GM23338 (cell line): Measurements from ENCODE around the gene UBA6. TPM values are rescaled to one million over a fixed set of nuclear protein-coding genes. Genes with fewer than 3 reads are reported as not detected.

ENCODE experiments used
- EZH2phosphoT487 ChIP-seq: fragments of 200-600 bp; sonication (generic); IDR thresholded peaks from one replicate; pipeline ENCODE4 v1.8.1; 2018; ENCODE audit warnings: antibody characterized with exemption; ENCODE audit not compliant: unreplicated experiment
- NANOG ChIP-seq: IDR thresholded peaks from 2 replicates; pipeline ENCODE4 v1.6.1; 2016; ENCODE audit warnings: antibody characterized with exemption, borderline replicate concordance
- polyA plus RNA-seq: library from polyadenylated mRNA; unstranded; fragments of >200 nt; fragmentation: Nextera tagmentation; extraction: Ambion mirVana; gene quantifications from 2 replicates; pipeline ENCODE4 v1.2.1, GENCODE V29; 2016
- total RNA-seq: library from RNA; depleted of rRNA; stranded (reverse); fragments of >200 nt; shearing (Covaris generic); gene quantifications from 2 replicates; pipeline ENCODE4 v1.2.3, GENCODE V29; 2014
- TF ChIP-seq, protein P1 (sequence below): fragments of 250-450 bp; sonication (Bioruptor Pico); IDR thresholded peaks from 2 replicates; pipeline ENCODE4 v1.5.0; 2020; ENCODE audit warnings: mild to moderate bottlenecking, moderate library complexity
- TF ChIP-seq, protein P2 (sequence below): IDR thresholded peaks from one replicate; pipeline ENCODE4 v1.6.1; 2018; ENCODE audit warnings: antibody characterized with exemption; ENCODE audit not compliant: unreplicated experiment
- TF ChIP-seq, protein P3 (sequence below): IDR thresholded peaks from 2 replicates; pipeline ENCODE4 v1.6.1; 2016; ENCODE audit warnings: antibody characterized with exemption

UBA6 gene
- total and polyA plus RNA-seq, 2 experiments from 2014 or later = 17.6 to 77.3 TPM

DNA sequence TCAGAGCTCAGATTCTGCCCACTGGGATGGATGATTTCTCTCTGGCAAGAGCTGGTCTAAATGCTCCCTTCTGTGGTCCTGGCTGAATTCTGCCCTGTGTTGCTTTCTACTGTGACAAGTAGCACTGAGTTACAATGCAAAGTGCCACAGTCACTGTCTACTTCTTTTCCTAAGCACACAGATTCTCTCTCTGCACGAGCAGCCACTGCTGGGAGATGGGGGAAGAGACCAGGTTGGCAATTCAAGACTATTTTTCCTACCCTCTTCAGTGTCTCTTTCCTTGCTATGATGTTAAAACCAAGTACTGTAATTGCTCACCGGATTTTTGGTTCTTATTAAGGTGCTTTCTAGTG lies 97.0 kb downstream of the UBA6 start (continued):
- TF ChIP-seq, protein P1, sequence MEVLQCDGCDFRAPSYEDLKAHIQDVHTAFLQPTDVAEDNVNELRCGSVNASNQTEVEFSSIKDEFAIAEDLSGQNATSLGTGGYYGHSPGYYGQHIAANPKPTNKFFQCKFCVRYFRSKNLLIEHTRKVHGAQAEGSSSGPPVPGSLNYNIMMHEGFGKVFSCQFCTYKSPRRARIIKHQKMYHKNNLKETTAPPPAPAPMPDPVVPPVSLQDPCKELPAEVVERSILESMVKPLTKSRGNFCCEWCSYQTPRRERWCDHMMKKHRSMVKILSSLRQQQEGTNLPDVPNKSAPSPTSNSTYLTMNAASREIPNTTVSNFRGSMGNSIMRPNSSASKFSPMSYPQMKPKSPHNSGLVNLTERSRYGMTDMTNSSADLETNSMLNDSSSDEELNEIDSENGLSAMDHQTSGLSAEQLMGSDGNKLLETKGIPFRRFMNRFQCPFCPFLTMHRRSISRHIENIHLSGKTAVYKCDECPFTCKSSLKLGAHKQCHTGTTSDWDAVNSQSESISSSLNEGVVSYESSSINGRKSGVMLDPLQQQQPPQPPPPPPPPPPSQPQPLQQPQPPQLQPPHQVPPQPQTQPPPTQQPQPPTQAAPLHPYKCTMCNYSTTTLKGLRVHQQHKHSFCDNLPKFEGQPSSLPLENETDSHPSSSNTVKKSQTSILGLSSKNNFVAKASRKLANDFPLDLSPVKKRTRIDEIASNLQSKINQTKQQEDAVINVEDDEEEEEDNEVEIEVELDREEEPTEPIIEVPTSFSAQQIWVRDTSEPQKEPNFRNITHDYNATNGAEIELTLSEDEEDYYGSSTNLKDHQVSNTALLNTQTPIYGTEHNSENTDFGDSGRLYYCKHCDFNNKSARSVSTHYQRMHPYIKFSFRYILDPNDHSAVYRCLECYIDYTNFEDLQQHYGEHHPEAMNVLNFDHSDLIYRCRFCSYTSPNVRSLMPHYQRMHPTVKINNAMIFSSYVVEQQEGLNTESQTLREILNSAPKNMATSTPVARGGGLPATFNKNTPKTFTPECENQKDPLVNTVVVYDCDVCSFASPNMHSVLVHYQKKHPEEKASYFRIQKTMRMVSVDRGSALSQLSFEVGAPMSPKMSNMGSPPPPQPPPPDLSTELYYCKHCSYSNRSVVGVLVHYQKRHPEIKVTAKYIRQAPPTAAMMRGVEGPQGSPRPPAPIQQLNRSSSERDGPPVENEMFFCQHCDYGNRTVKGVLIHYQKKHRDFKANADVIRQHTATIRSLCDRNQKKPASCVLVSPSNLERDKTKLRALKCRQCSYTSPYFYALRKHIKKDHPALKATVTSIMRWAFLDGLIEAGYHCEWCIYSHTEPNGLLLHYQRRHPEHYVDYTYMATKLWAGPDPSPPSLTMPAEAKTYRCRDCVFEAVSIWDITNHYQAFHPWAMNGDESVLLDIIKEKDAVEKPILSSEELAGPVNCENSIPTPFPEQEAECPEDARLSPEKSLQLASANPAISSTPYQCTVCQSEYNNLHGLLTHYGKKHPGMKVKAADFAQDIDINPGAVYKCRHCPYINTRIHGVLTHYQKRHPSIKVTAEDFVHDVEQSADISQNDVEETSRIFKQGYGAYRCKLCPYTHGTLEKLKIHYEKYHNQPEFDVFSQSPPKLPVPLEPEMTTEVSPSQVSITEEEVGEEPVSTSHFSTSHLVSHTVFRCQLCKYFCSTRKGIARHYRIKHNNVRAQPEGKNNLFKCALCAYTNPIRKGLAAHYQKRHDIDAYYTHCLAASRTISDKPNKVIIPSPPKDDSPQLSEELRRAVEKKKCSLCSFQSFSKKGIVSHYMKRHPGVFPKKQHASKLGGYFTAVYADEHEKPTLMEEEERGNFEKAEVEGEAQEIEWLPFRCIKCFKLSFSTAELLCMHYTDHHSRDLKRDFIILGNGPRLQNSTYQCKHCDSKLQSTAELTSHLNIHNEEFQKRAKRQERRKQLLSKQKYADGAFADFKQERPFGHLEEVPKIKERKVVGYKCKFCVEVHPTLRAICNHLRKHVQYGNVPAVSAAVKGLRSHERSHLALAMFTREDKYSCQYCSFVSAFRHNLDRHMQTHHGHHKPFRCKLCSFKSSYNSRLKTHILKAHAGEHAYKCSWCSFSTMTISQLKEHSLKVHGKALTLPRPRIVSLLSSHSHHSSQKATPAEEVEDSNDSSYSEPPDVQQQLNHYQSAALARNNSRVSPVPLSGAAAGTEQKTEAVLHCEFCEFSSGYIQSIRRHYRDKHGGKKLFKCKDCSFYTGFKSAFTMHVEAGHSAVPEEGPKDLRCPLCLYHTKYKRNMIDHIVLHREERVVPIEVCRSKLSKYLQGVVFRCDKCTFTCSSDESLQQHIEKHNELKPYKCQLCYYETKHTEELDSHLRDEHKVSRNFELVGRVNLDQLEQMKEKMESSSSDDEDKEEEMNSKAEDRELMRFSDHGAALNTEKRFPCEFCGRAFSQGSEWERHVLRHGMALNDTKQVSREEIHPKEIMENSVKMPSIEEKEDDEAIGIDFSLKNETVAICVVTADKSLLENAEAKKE (CRISPR knock-in tag) = no peak
- TF ChIP-seq, protein P2, sequence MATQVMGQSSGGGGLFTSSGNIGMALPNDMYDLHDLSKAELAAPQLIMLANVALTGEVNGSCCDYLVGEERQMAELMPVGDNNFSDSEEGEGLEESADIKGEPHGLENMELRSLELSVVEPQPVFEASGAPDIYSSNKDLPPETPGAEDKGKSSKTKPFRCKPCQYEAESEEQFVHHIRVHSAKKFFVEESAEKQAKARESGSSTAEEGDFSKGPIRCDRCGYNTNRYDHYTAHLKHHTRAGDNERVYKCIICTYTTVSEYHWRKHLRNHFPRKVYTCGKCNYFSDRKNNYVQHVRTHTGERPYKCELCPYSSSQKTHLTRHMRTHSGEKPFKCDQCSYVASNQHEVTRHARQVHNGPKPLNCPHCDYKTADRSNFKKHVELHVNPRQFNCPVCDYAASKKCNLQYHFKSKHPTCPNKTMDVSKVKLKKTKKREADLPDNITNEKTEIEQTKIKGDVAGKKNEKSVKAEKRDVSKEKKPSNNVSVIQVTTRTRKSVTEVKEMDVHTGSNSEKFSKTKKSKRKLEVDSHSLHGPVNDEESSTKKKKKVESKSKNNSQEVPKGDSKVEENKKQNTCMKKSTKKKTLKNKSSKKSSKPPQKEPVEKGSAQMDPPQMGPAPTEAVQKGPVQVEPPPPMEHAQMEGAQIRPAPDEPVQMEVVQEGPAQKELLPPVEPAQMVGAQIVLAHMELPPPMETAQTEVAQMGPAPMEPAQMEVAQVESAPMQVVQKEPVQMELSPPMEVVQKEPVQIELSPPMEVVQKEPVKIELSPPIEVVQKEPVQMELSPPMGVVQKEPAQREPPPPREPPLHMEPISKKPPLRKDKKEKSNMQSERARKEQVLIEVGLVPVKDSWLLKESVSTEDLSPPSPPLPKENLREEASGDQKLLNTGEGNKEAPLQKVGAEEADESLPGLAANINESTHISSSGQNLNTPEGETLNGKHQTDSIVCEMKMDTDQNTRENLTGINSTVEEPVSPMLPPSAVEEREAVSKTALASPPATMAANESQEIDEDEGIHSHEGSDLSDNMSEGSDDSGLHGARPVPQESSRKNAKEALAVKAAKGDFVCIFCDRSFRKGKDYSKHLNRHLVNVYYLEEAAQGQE = no peak
- TF ChIP-seq EZH2phosphoT487 = no peak
- no peak for TF ChIP-seq NANOG
- TF ChIP-seq, protein P3, sequence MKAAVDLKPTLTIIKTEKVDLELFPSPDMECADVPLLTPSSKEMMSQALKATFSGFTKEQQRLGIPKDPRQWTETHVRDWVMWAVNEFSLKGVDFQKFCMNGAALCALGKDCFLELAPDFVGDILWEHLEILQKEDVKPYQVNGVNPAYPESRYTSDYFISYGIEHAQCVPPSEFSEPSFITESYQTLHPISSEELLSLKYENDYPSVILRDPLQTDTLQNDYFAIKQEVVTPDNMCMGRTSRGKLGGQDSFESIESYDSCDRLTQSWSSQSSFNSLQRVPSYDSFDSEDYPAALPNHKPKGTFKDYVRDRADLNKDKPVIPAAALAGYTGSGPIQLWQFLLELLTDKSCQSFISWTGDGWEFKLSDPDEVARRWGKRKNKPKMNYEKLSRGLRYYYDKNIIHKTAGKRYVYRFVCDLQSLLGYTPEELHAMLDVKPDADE = no peak
